HG03565 (cell line): ENCODE results near the gene LILRA5.
"Not testable (repeated sequence)": the region's sequence is repeated elsewhere in the genome, so short reads cannot be mapped to it uniquely, and the experiment has no call there.

ENCODE experiments used
- ATAC-seq: cut with Tn5 transposase; IDR thresholded peaks from one replicate; pipeline ENCODE4 v1.9.1; 2021; ENCODE audit warnings: mild to moderate bottlenecking, moderate library complexity; ENCODE audit not compliant: unreplicated experiment

LILRA5 gene

GRCh38 chr19:54335164-54335563 lies 22.2 kb upstream of the LILRA5 start:
- ATAC-seq = no peak

- ATAC-seq = no peak
These were observed 20.8 kb upstream of the LILRA5 start for GRCh38 chr19:54333586-54334298.

GRCh38 chr19:54332149-54332548 lies 19.2 kb upstream of the LILRA5 start:
- ATAC-seq = no peak

- no peak for ATAC-seq
These were observed 18.7 kb upstream of the LILRA5 start for GRCh38 chr19:54331626-54332025.

GRCh38 chr19:54329476-54330165 lies 16.7 kb upstream of the LILRA5 start:
- no peak for ATAC-seq

GRCh38 chr19:54328781-54329180 lies 15.8 kb upstream of the LILRA5 start:
- ATAC-seq = not testable (repeated sequence)

GRCh38 chr19:54325631-54326030 lies 12.7 kb upstream of the LILRA5 start:
- no peak for ATAC-seq

GRCh38 chr19:54325194-54325621 lies 12.2 kb upstream of the LILRA5 start:
- no peak for ATAC-seq

- no peak for ATAC-seq
These were observed 11.1 kb upstream of the LILRA5 start for GRCh38 chr19:54324071-54324470.

- not testable (repeated sequence) for ATAC-seq
These were observed 10.0 kb upstream of the LILRA5 start for GRCh38 chr19:54322934-54323333.

- ATAC-seq = not testable (repeated sequence)
These were observed 9.3 kb upstream of the LILRA5 start for GRCh38 chr19:54322295-54322694.

GRCh38 chr19:54319892-54320670 lies 7.1 kb upstream of the LILRA5 start:
- no peak for ATAC-seq

GRCh38 chr19:54319049-54319448 lies 6.1 kb upstream of the LILRA5 start:
- ATAC-seq = no peak

- no peak for ATAC-seq
These were observed 4.9 kb upstream of the LILRA5 start for GRCh38 chr19:54317965-54318240.

GRCh38 chr19:54317108-54317964 lies 4.4 kb upstream of the LILRA5 start:
- no peak for ATAC-seq

GRCh38 chr19:54316746-54317107 lies 3.8 kb upstream of the LILRA5 start:
- no peak for ATAC-seq

- no peak for ATAC-seq
These were observed 3.0 kb upstream of the LILRA5 start for GRCh38 chr19:54315956-54316355.

- no peak for ATAC-seq
These were observed 955 bp downstream of the LILRA5 start for GRCh38 chr19:54312011-54312410.

GRCh38 chr19:54311486-54311885 lies 1.5 kb downstream of the LILRA5 start:
- ATAC-seq = no peak

- ATAC-seq = no peak
These were observed 2.4 kb downstream of the LILRA5 start for GRCh38 chr19:54310543-54310942.

GRCh38 chr19:54309811-54310210 lies 3.2 kb downstream of the LILRA5 start:
- ATAC-seq = no peak
